OCI-LY3 (cell line): ENCODE results near the gene KLHL6.

Experiments
- H2AFZ ChIP-seq: fragments of 200-600, 300-600 bp; shearing (Covaris generic); 2 replicates; pipeline ENCODE4 v1.6.0; 2014; ENCODE audit warnings: antibody characterized with exemption, low read depth, low read length
- H3K27ac ChIP-seq: fragments of 200-600, 300-600 bp; sonication (generic); 2 replicates; pipeline ENCODE4 v1.5.1; 2014; ENCODE audit warnings: mild to moderate bottlenecking, low read length, moderate library complexity, mixed read lengths
- H3K27me3 ChIP-seq: fragments of 200-600, 300-600 bp; sonication (generic); 2 replicates; pipeline ENCODE4 v1.6.1; 2014; ENCODE audit warnings: low read depth, low read length, mixed read lengths
- H3K36me3 ChIP-seq: fragments of 200-600, 300-600 bp; sonication (generic); replicated peaks from 2 replicates; pipeline ENCODE3; 2014; ENCODE audit warnings: low read depth, low read length, mixed read lengths
- H3K4me1 ChIP-seq: fragments of 300-600, 200-600 bp; sonication (generic); 2 replicates; pipeline ENCODE4 v1.6.1; 2014; ENCODE audit warnings: low read length, mixed read lengths
- H3K4me2 ChIP-seq: fragments of 200-600, 300-600 bp; sonication (generic); 2 replicates; pipeline ENCODE4 v1.6.1; 2014; ENCODE audit warnings: low read length, mixed read lengths
- H3K4me3 ChIP-seq: fragments of 300-600, 200-600 bp; sonication (generic); 2 replicates; pipeline ENCODE4 v1.5.1; 2014; ENCODE audit warnings: antibody characterized with exemption, mild to moderate bottlenecking, low read length, moderate library complexity
- H3K79me2 ChIP-seq: fragments of 300-600, 200-600 bp; shearing (Covaris generic); 2 replicates; pipeline ENCODE4 v1.6.1; 2014; ENCODE audit warnings: mild to moderate bottlenecking, low read length, mixed read lengths
- H3K9ac ChIP-seq: fragments of 300-600, 200-600 bp; shearing (Covaris generic); 2 replicates; pipeline ENCODE4 v1.6.0; 2014; ENCODE audit warnings: mild to moderate bottlenecking, low read length, moderate library complexity
- H3K9me3 ChIP-seq: fragments of 200-600, 300-600 bp; shearing (Covaris generic); 2 replicates; pipeline ENCODE4 v1.6.1; 2014; ENCODE audit warnings: low read length, mixed read lengths; ENCODE audit not compliant: insufficient read depth
- H4K20me1 ChIP-seq: fragments of 200-600, 300-600 bp; sonication (generic); 2 replicates; pipeline ENCODE4 v1.6.1; 2016; ENCODE audit warnings: low read length, mixed read lengths; ENCODE audit not compliant: insufficient read depth
- EZH2phosphoT487 ChIP-seq: fragments of 200-600 bp; shearing (Covaris generic); IDR thresholded peaks from 2 replicates; pipeline ENCODE4 v1.6.1; 2018; ENCODE audit warnings: antibody characterized with exemption, mixed run types, low read depth
- TF ChIP-seq, protein P1 (sequence below): fragments of 200-600, 300-600 bp; sonication (generic); IDR thresholded peaks from 2 replicates; pipeline ENCODE4 v1.5.1; 2014; ENCODE audit warnings: antibody characterized with exemption, low read length, low read depth

Gene KLHL6

GRCh38 chr3:183493296-183494045 is 62.0 kb downstream of the KLHL6 start:
- no peak overlapping the region for H3K4me3 ChIP-seq
- H3K9me3 ChIP-seq: no peaks in the 10 kb centered on the region
- no peak overlapping the region for H3K9ac ChIP-seq
- no peaks in the 10 kb centered on the region for H3K27me3 ChIP-seq
- H3K27ac ChIP-seq: no peak overlapping the region
- no peaks in the 10 kb centered on the region for H3K4me1 ChIP-seq
- H3K36me3 ChIP-seq: peaks cover 63% of the 10 kb centered on the region
- H4K20me1 ChIP-seq: peaks cover 11% of the 10 kb centered on the region
- H3K4me2 ChIP-seq: no peak overlapping the region
- no peaks in the 10 kb centered on the region for H3K79me2 ChIP-seq
- H2AFZ ChIP-seq: no peak overlapping the region
- no peak for TF ChIP-seq EZH2phosphoT487
- TF ChIP-seq, protein P1, sequence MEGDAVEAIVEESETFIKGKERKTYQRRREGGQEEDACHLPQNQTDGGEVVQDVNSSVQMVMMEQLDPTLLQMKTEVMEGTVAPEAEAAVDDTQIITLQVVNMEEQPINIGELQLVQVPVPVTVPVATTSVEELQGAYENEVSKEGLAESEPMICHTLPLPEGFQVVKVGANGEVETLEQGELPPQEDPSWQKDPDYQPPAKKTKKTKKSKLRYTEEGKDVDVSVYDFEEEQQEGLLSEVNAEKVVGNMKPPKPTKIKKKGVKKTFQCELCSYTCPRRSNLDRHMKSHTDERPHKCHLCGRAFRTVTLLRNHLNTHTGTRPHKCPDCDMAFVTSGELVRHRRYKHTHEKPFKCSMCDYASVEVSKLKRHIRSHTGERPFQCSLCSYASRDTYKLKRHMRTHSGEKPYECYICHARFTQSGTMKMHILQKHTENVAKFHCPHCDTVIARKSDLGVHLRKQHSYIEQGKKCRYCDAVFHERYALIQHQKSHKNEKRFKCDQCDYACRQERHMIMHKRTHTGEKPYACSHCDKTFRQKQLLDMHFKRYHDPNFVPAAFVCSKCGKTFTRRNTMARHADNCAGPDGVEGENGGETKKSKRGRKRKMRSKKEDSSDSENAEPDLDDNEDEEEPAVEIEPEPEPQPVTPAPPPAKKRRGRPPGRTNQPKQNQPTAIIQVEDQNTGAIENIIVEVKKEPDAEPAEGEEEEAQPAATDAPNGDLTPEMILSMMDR: no peak

DNA sequence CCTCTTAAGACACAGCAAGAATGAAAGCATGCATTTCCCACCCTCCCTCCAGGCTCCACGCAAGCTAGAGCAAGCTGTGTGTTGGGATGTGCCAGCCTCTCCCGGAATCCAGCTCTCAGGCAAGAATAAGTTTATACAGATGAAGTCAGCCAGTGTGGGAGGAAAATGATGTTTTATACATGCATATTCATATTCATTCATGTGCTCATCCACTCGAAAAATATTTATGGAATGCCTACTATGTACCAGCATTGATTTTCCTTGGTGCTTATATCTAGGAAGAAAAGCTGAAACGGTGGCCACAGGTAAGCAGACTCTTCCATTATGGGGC is 62.7 kb downstream of the KLHL6 start:
- Histone ChIP-seq H3K4me1 (no peaks in the 10 kb centered on the region), H3K27me3 (no peaks in the 10 kb centered on the region), H4K20me1 (peaks cover 17% of the 10 kb centered on the region), H3K4me3 (no peak overlapping the region), H3K4me2 (no peak overlapping the region), H3K79me2 (no peaks in the 10 kb centered on the region), H3K36me3 (peaks cover 66% of the 10 kb centered on the region), H3K9ac (no peak overlapping the region), H2AFZ (no peak overlapping the region), H3K27ac (no peak overlapping the region), H3K9me3 (no peaks in the 10 kb centered on the region)
- TF ChIP-seq, protein P1: no peak
- no peak for TF ChIP-seq EZH2phosphoT487

- peaks cover 17% of the 10 kb centered on the region for H4K20me1 ChIP-seq
- H3K4me3 ChIP-seq: no peak overlapping the region
- no peak overlapping the region for H3K9ac ChIP-seq
- no peaks in the 10 kb centered on the region for H3K27me3 ChIP-seq
- H3K27ac ChIP-seq: no peak overlapping the region
- H3K36me3 ChIP-seq: peaks cover 66% of the 10 kb centered on the region
- no peaks in the 10 kb centered on the region for H3K4me1 ChIP-seq
- no peak overlapping the region for H2AFZ ChIP-seq
- TF ChIP-seq, protein P1: no peak
- no peak for TF ChIP-seq EZH2phosphoT487
- H3K79me2 ChIP-seq: no peaks in the 10 kb centered on the region
- no peaks in the 10 kb centered on the region for H3K9me3 ChIP-seq
- H3K4me2 ChIP-seq: no peak overlapping the region
These were observed 63.3 kb downstream of the KLHL6 start for GRCh38 chr3:183491923-183492848.
